Upper lobe of left lung (tissue), 4 donors: Measurements from ENCODE around the gene TNS3.

Source experiments
- CTCF ChIP-seq, 6 experiments: fragments of 450-650 bp in 4 of 6; fragments of 200-600 bp in 2 of 6; sonication (generic) in 2 of 6; IDR thresholded peaks; one replicate each; pipeline ENCODE4 v1.5.1; 2016 to 2019; ENCODE audit warnings: antibody characterized with exemption in 6 of 6
- EP300 ChIP-seq, 4 donors: sonication (generic); formaldehyde crosslinking; IDR thresholded peaks; one replicate each; pipeline ENCODE4 v1.5.1; 2017; ENCODE audit warnings: antibody characterized with exemption in 4 of 4, control low read depth in 2 of 4
- POLR2A ChIP-seq, 4 donors: fragments of 450-650 bp; IDR thresholded peaks; one replicate each; pipeline ENCODE4 v1.5.1; 2016 to 2017; ENCODE audit warnings: antibody characterized with exemption in 4 of 4, mild to moderate bottlenecking in 2 of 4
- POLR2AphosphoS5 ChIP-seq, 2 donors: sonication (generic); formaldehyde crosslinking; IDR thresholded peaks; one replicate each; pipeline ENCODE4 v1.5.1; 2017; ENCODE audit warnings: antibody characterized with exemption in 2 of 2

- TF ChIP-seq POLR2A (IDR thresholded peaks at IDR 0.05) (no peak), CTCF (IDR thresholded peaks at IDR 0.05) (no peak), EP300 (IDR thresholded peaks at IDR 0.05) (no peak), POLR2AphosphoS5 (IDR thresholded peaks at IDR 0.05) (no peak)
Measured at GRCh38 chr7:47528471-47528870, 53.4 kb downstream of the TNS3 start.
